Loucy (cell line): Measurements from ENCODE around the gene MAP10.
A peak's percentile ranks its signal among the peaks of the same experiment; 100 is the strongest.

ENCODE experiments used
- H2AFZ ChIP-seq: fragments of 200-600 bp; sonication (generic); 2 replicates; pipeline ENCODE4 v1.6.0; 2016; ENCODE audit warnings: antibody characterized with exemption, mild to moderate bottlenecking, low read length, moderate library complexity
- H3F3A ChIP-seq: fragments of 200-600 bp; 2 replicates; pipeline ENCODE4 v1.6.0; 2016; ENCODE audit warnings: antibody characterized with exemption, low read depth, mild to moderate bottlenecking
- H3K27me3 ChIP-seq: fragments of 200-600 bp; sonication (generic); 2 replicates; pipeline ENCODE4 v1.6.1; 2014; ENCODE audit warnings: low read length, mild to moderate bottlenecking; ENCODE audit not compliant: insufficient read depth, poor library complexity, severe bottlenecking
- H3K36me3 ChIP-seq: fragments of 200-600 bp; sonication (generic); 2 replicates; pipeline ENCODE4 v1.6.1; 2016; ENCODE audit warnings: low read length; ENCODE audit not compliant: insufficient read depth
- H3K4me1 ChIP-seq: fragments of 200-600 bp; sonication (generic); 2 replicates; pipeline ENCODE4 v1.5.1; 2014; ENCODE audit warnings: low read length, mild to moderate bottlenecking; ENCODE audit not compliant: insufficient read depth, poor library complexity, severe bottlenecking
- H3K4me2 ChIP-seq: fragments of 200-600 bp; sonication (generic); 2 replicates; pipeline ENCODE4 v1.6.0; 2014; ENCODE audit warnings: antibody characterized with exemption, low read length, low read depth, mild to moderate bottlenecking; ENCODE audit not compliant: poor library complexity, severe bottlenecking
- H3K4me3 ChIP-seq: fragments of 200-600 bp; sonication (generic); 2 replicates; pipeline ENCODE4 v1.5.1; 2014; ENCODE audit warnings: low read length, mild to moderate bottlenecking, mixed read lengths; ENCODE audit not compliant: poor library complexity, severe bottlenecking
- H3K79me2 ChIP-seq: fragments of 200-600 bp; sonication (generic); 2 replicates; pipeline ENCODE4 v1.6.1; 2014; ENCODE audit warnings: low read length; ENCODE audit not compliant: insufficient read depth
- H3K9ac ChIP-seq: fragments of 200-600 bp; sonication (generic); 2 replicates; pipeline ENCODE4 v1.6.0; 2014; ENCODE audit warnings: mild to moderate bottlenecking, low read depth, low read length, moderate library complexity; ENCODE audit not compliant: poor library complexity, severe bottlenecking
- H3K9me2 ChIP-seq: fragments of 200-600 bp; sonication (generic); replicated peaks from 2 replicates; pipeline ENCODE4 v1.6.1; 2016; ENCODE audit warnings: low read depth, low read length, mixed read lengths
- H3K9me3 ChIP-seq: fragments of 200-600 bp; sonication (generic); 2 replicates; pipeline ENCODE4 v1.6.1; 2014; ENCODE audit warnings: mild to moderate bottlenecking, antibody characterized with exemption, low read length, low read depth; ENCODE audit not compliant: insufficient read depth
- H4K20me1 ChIP-seq: fragments of 200-600 bp; sonication (generic); 2 replicates; pipeline ENCODE4 v1.6.0; 2014; ENCODE audit warnings: antibody characterized with exemption, low read length, mild to moderate bottlenecking; ENCODE audit not compliant: insufficient read depth, poor library complexity, severe bottlenecking
- CTCF ChIP-seq: fragments of 200-600 bp; sonication (generic); conservative IDR thresholded peaks from 2 replicates; pipeline ENCODE4 v1.5.1; 2014; ENCODE audit warnings: mild to moderate bottlenecking, antibody characterized with exemption, low read length
- EZH2phosphoT487 ChIP-seq: fragments of 200-600 bp; IDR thresholded peaks from 2 replicates; pipeline ENCODE4 v1.6.1; 2018; ENCODE audit warnings: antibody characterized with exemption, mild to moderate bottlenecking, moderate library complexity, borderline replicate concordance

Gene MAP10

GRCh38 chr1:232806186-232806510 lies 932 bp downstream of the MAP10 start:
- Histone ChIP-seq H3K9me2 (no peaks in the 10 kb centered on the region), H3F3A (no peaks in the 10 kb centered on the region), H4K20me1 (peaks cover 4% of the 10 kb centered on the region), H3K4me3 (peak overlapping the region; percentile 91), H2AFZ (peak overlapping the region; percentile 75; the same call in 1 of the 2 replicates), H3K9ac (peak overlapping the region; percentile 98), H3K27me3 (peaks cover 4% of the 10 kb centered on the region), H3K36me3 (no peaks in the 10 kb centered on the region), H3K4me1 (peaks cover 72% of the 10 kb centered on the region), H3K79me2 (peaks cover 77% of the 10 kb centered on the region), H3K9me3 (no peaks in the 10 kb centered on the region), H3K4me2 (peak overlapping the region; percentile 95)
- TF ChIP-seq EZH2phosphoT487 (no peak), CTCF (no peak)

- Histone ChIP-seq H3F3A (no peaks in the 10 kb centered on the region), H3K27me3 (peaks cover under 1% of the 10 kb centered on the region), H3K9me3 (no peaks in the 10 kb centered on the region), H3K79me2 (peaks cover 69% of the 10 kb centered on the region), H3K4me1 (peaks cover 60% of the 10 kb centered on the region), H3K4me2 (peak overlapping the region; percentile 95), H3K9ac (peak overlapping the region; percentile 98), H2AFZ (no peak overlapping the region), H4K20me1 (peaks cover 4% of the 10 kb centered on the region), H3K36me3 (no peaks in the 10 kb centered on the region), H3K4me3 (peak overlapping the region; percentile 91), H3K9me2 (no peaks in the 10 kb centered on the region)
- TF ChIP-seq CTCF (no peak), EZH2phosphoT487 (no peak)
Measured at GRCh38 chr1:232810856-232811255, 5.6 kb downstream of the MAP10 start.

- Histone ChIP-seq H3K4me3 (peak overlapping the region; percentile 91), H3K79me2 (peaks cover 52% of the 10 kb centered on the region), H3K9ac (peak overlapping the region; percentile 98), H3K36me3 (no peaks in the 10 kb centered on the region), H3K27me3 (no peaks in the 10 kb centered on the region), H2AFZ (no peak overlapping the region), H3K9me3 (no peaks in the 10 kb centered on the region), H3F3A (no peaks in the 10 kb centered on the region), H3K4me1 (peaks cover 42% of the 10 kb centered on the region), H4K20me1 (peaks cover 4% of the 10 kb centered on the region), H3K4me2 (peak overlapping the region; percentile 95), H3K9me2 (no peaks in the 10 kb centered on the region)
- TF ChIP-seq CTCF (no peak), EZH2phosphoT487 (no peak)
Measured at GRCh38 chr1:232812560-232812959, 7.3 kb downstream of the MAP10 start.
